ENCODE measurements around the gene SSU72. TPM values are rescaled to one million over a fixed set of nuclear protein-coding genes. Genes with fewer than 3 reads are reported as not detected.
"Not testable (repeated sequence)": the region's sequence is repeated elsewhere in the genome, so short reads cannot be mapped to it uniquely, and the experiment has no call there.

The SSU72 gene
- total and polyA plus RNA-seq, 4 donors: 35.4 to 57.4 (median 44.3) TPM

GRCh38 chr1:1534401-1535154 is 40.1 kb downstream of the SSU72 start:
- H3K27me3 ChIP-seq (ENCODE audit: control insufficient read depth in 4 of 4, insufficient read depth in 4 of 4, low read length in 3 of 4): no peaks in the 10 kb centered on the region
- no peak overlapping the region for H3K27ac ChIP-seq (ENCODE audit: low read depth in 1 of 2, low read length in 2 of 2)
- peaks cover 0 to 2% (median 0%) of the 10 kb centered on the region in 4 donors for H3K9me3 ChIP-seq (ENCODE audit: control insufficient read depth in 4 of 4, low read length in 3 of 4)
- H3K36me3 ChIP-seq (ENCODE audit: control insufficient read depth in 4 of 4, insufficient read depth in 3 of 4, low read depth in 1 of 4, low read length in 3 of 4): peaks cover 0 to 5% (median under 1%) of the 10 kb centered on the region in 4 donors
- 94% methylated on average over 31 of the region's 31 CpGs for WGBS
- no peak for DNase-seq (ENCODE audit: low spot score)
- H3K4me3 ChIP-seq (ENCODE audit: low read depth in 1 of 3, low read length in 3 of 3): no peak overlapping the region
- H3K9ac ChIP-seq (ENCODE audit: low read depth in 1 of 2, low read length in 2 of 2): no peak overlapping the region
- no peak for TF ChIP-seq CTCF (IDR thresholded peaks at IDR 0.05; ENCODE audit: low read depth, low read length, missing input control)
- H3K4me1 ChIP-seq (ENCODE audit: control insufficient read depth in 4 of 4, insufficient read depth in 4 of 4, low read length in 3 of 4): no peaks in the 10 kb centered on the region

- not testable (repeated sequence) for H3K27ac ChIP-seq (ENCODE audit: low read depth in 1 of 2, low read length in 2 of 2); H3K9ac ChIP-seq (ENCODE audit: low read depth in 1 of 2, low read length in 2 of 2); H3K4me1 ChIP-seq (ENCODE audit: control insufficient read depth in 4 of 4, insufficient read depth in 4 of 4, low read length in 3 of 4); H3K4me3 ChIP-seq (ENCODE audit: low read depth in 1 of 3, low read length in 3 of 3); H3K27me3 ChIP-seq (ENCODE audit: control insufficient read depth in 4 of 4, insufficient read depth in 4 of 4, low read length in 3 of 4); DNase-seq (ENCODE audit: low spot score); H3K9me3 ChIP-seq (ENCODE audit: control insufficient read depth in 4 of 4, low read length in 3 of 4); H3K36me3 ChIP-seq (ENCODE audit: control insufficient read depth in 4 of 4, insufficient read depth in 3 of 4, low read depth in 1 of 4, low read length in 3 of 4)
- 92% methylated on average over 17 of the region's 18 CpGs for WGBS
Measured at GRCh38 chr1:1533894-1534291, 40.8 kb downstream of the SSU72 start.

GRCh38 chr1:1533176-1533893 is 41.3 kb downstream of the SSU72 start:
- 71% methylated on average over 20 of the region's 22 CpGs for WGBS
- H3K36me3 ChIP-seq (ENCODE audit: control insufficient read depth in 4 of 4, insufficient read depth in 3 of 4, low read depth in 1 of 4, low read length in 3 of 4): peaks cover 0 to 15% (median 3%) of the 10 kb centered on the region in 4 donors
- DNase-seq (ENCODE audit: low spot score); H3K27me3 ChIP-seq (ENCODE audit: control insufficient read depth in 4 of 4, insufficient read depth in 4 of 4, low read length in 3 of 4); H3K9me3 ChIP-seq (ENCODE audit: control insufficient read depth in 4 of 4, low read length in 3 of 4); H3K9ac ChIP-seq (ENCODE audit: low read depth in 1 of 2, low read length in 2 of 2); H3K4me3 ChIP-seq (ENCODE audit: low read depth in 1 of 3, low read length in 3 of 3); H3K4me1 ChIP-seq (ENCODE audit: control insufficient read depth in 4 of 4, insufficient read depth in 4 of 4, low read length in 3 of 4); H3K27ac ChIP-seq (ENCODE audit: low read depth in 1 of 2, low read length in 2 of 2): not testable (repeated sequence)

- H3K9ac ChIP-seq (ENCODE audit: low read depth in 1 of 2, low read length in 2 of 2): no peak overlapping the region
- no peak for DNase-seq (ENCODE audit: low spot score)
- no peak overlapping the region for H3K4me3 ChIP-seq (ENCODE audit: low read depth in 1 of 3, low read length in 3 of 3)
- 91% methylated on average over 4 of the region's 4 CpGs for WGBS
- TF ChIP-seq HNF4G (IDR thresholded peaks at IDR 0.05): no peak
- no peak for TF ChIP-seq YY1 (IDR thresholded peaks at IDR 0.05)
- no peak for TF ChIP-seq SP1 (IDR thresholded peaks at IDR 0.05)
- TF ChIP-seq ATF3 (IDR thresholded peaks at IDR 0.05): no peak
- no peak for TF ChIP-seq FOXA2 (IDR thresholded peaks at IDR 0.05)
- TF ChIP-seq ZBTB33 (IDR thresholded peaks at IDR 0.05): no peak
- TF ChIP-seq TAF1 (conservative IDR thresholded peaks at IDR 0.05): no peak
- TF ChIP-seq GABPA (IDR thresholded peaks at IDR 0.05 in 1 of 2, conservative IDR thresholded peaks at IDR 0.05 in 1 of 2): no peak
- no peak for TF ChIP-seq HNF4A (conservative IDR thresholded peaks at IDR 0.05)
- TF ChIP-seq MAX (IDR thresholded peaks at IDR 0.05): no peak
- no peak for TF ChIP-seq EGR1 (IDR thresholded peaks at IDR 0.05; ENCODE audit: low read depth in 2 of 2)
- no peak for TF ChIP-seq NR2F2 (IDR thresholded peaks at IDR 0.05)
- no peak for TF ChIP-seq CTCF (IDR thresholded peaks at IDR 0.05; ENCODE audit: low read depth, low read length, missing input control)
- TF ChIP-seq FOXA1 (IDR thresholded peaks at IDR 0.05): no peak
- H3K4me1 ChIP-seq (ENCODE audit: control insufficient read depth in 4 of 4, insufficient read depth in 4 of 4, low read length in 3 of 4): no peaks in the 10 kb centered on the region
- H3K9me3 ChIP-seq (ENCODE audit: control insufficient read depth in 4 of 4, low read length in 3 of 4): peaks cover 0 to 2% (median 0%) of the 10 kb centered on the region in 4 donors
- H3K36me3 ChIP-seq (ENCODE audit: control insufficient read depth in 4 of 4, insufficient read depth in 3 of 4, low read depth in 1 of 4, low read length in 3 of 4): peaks cover 0 to 22% (median 6%) of the 10 kb centered on the region in 4 donors
- H3K27me3 ChIP-seq (ENCODE audit: control insufficient read depth in 4 of 4, insufficient read depth in 4 of 4, low read length in 3 of 4): no peaks in the 10 kb centered on the region
- H3K27ac ChIP-seq (ENCODE audit: low read depth in 1 of 2, low read length in 2 of 2): no peak overlapping the region
Measured at GRCh38 chr1:1531947-1532346, 42.7 kb downstream of the SSU72 start.

All from liver (tissue), 9 donors.